GM12865 (cell line): Measurements from ENCODE around the gene MAPK13.
"Not testable (repeated sequence)": the region's sequence is repeated elsewhere in the genome, so short reads cannot be mapped to it uniquely, and the experiment has no call there.

Experiments
- DNase-seq: peaks from one replicate; pipeline ENCODE4 v3.0.0; 2010; ENCODE audit warnings: low read depth
- H3K4me3 ChIP-seq: 2 replicates; pipeline ENCODE4 v1.5.1; 2011; ENCODE audit warnings: mild to moderate bottlenecking, low read depth, low read length, control low read depth
- CTCF ChIP-seq: IDR thresholded peaks from 2 replicates; pipeline ENCODE4 v1.5.1; 2011; ENCODE audit warnings: low read length, control low read depth, low read depth, inconsistent platforms; ENCODE audit not compliant: insufficient read depth; ENCODE audit errors: missing control alignments

Gene MAPK13

GRCh38 chr6:36128073-36128472, 2.2 kb upstream of the MAPK13 start:
- TF ChIP-seq CTCF = no peak
- no peak overlapping the region for H3K4me3 ChIP-seq

GRCh38 chr6:36128793-36129192, 1.5 kb upstream of the MAPK13 start:
- DNase-seq = no peak
- TF ChIP-seq CTCF = no peak
- H3K4me3 ChIP-seq = no peak overlapping the region

More at GRCh38 chr6:36128073-36128472, 2.2 kb upstream of the MAPK13 start:
- DNase-seq = no peak

- H3K4me3 ChIP-seq, DNase-seq: not testable (repeated sequence)
These were observed 979 bp upstream of the MAPK13 start for GRCh38 chr6:36129334-36129733.

- peak overlapping the region; percentile 19 for H3K4me3 ChIP-seq
- no peak for TF ChIP-seq CTCF
- DNase-seq = peak; percentile 35
These were observed 576 bp downstream of the MAPK13 start for GRCh38 chr6:36130667-36131510.

- TF ChIP-seq CTCF = no peak
- H3K4me3 ChIP-seq = peak overlapping the region; percentile 19
- DNase-seq = peak; percentile 93
These were observed 1.4 kb downstream of the MAPK13 start for GRCh38 chr6:36131511-36132245.

- no peak for TF ChIP-seq CTCF
- DNase-seq = no peak
- no peak overlapping the region for H3K4me3 ChIP-seq
These were observed 2.1 kb downstream of the MAPK13 start for GRCh38 chr6:36132246-36132895.

- no peak for DNase-seq
- no peak for TF ChIP-seq CTCF
- H3K4me3 ChIP-seq = no peak overlapping the region
These were observed 2.8 kb downstream of the MAPK13 start for GRCh38 chr6:36133148-36133547.
